Sigmoid colon (tissue), 7 donors: ENCODE results near the gene TNNI3K. TPM values are rescaled to one million over a fixed set of nuclear protein-coding genes. Genes with fewer than 3 reads are reported as not detected.

ENCODE experiments used
- DNase-seq: peaks from one replicate; pipeline ENCODE4 v3.0.0-alpha.2; 2019
- H3K27ac ChIP-seq, 4 donors: fragments of 200-600 bp; sonication (generic); one replicate each; pipeline ENCODE4 v1.5.1; 2016 to 2019; ENCODE audit warnings: mild to moderate bottlenecking in 1 of 4
- H3K27me3 ChIP-seq, 3 donors: fragments of 200-600 bp; sonication (generic); one replicate each; pipeline ENCODE4 v1.5.1; 2019; ENCODE audit warnings: mild to moderate bottlenecking in 1 of 3
- H3K36me3 ChIP-seq, 4 donors: fragments of 200-600 bp; sonication (generic); one replicate each; pipeline ENCODE4 v1.5.1; 2016 to 2019
- H3K4me1 ChIP-seq, 4 donors: fragments of 200-600 bp; sonication (generic); one replicate each; pipeline ENCODE4 v1.5.1; 2017 to 2019
- H3K4me3 ChIP-seq, 4 donors: fragments of 200-600 bp; sonication (generic); one replicate each; pipeline ENCODE4 v1.5.1; 2017 to 2019; ENCODE audit warnings: mild to moderate bottlenecking in 2 of 4, moderate library complexity in 1 of 4
- H3K9me3 ChIP-seq, 4 donors: fragments of 200-600 bp in 3 of 4; sonication (generic) in 3 of 4; one replicate each; pipeline versions ENCODE4 v1.5.1 to v1.6.1; 2013 to 2019
- CTCF ChIP-seq, 4 experiments: fragments of 450-650 bp in 3 of 4; fragments of 200-600 bp in 1 of 4; IDR thresholded peaks; one replicate each; pipeline ENCODE4 v1.5.1; 2016 to 2019; ENCODE audit warnings: antibody characterized with exemption in 4 of 4, mild to moderate bottlenecking in 3 of 4, moderate library complexity in 2 of 4
- EP300 ChIP-seq, 4 donors: sonication (generic); formaldehyde crosslinking; IDR thresholded peaks; one replicate each; pipeline ENCODE4 v1.6.1; 2017; ENCODE audit warnings: antibody characterized with exemption in 4 of 4
- POLR2A ChIP-seq, 2 donors: fragments of 450-650 bp; IDR thresholded peaks; one replicate each; pipeline ENCODE4 v1.6.1; 2016; ENCODE audit warnings: antibody characterized with exemption in 2 of 2, mild to moderate bottlenecking in 2 of 2, moderate library complexity in 2 of 2
- POLR2AphosphoS5 ChIP-seq, 4 donors: sonication (generic); formaldehyde crosslinking; IDR thresholded peaks; one replicate each; pipeline ENCODE4 v1.6.1; 2017; ENCODE audit warnings: antibody characterized with exemption in 4 of 4
- WGBS, 2 donors: extraction: QIAGEN DNeasy Blood & Tissue Kit; methylation state at CpG; one replicate each; pipeline ENCODE4 v1.1.7; 2013; 5-methylcytosine and 5-hydroxymethylcytosine counted together
- intact Hi-C: fragments of 100-400 bp; cut with DNase I; formaldehyde crosslinking; loops from one replicate; pipeline ENCODE4 v1.15.1; 2023
- polyA plus RNA-seq, 3 donors: library from polyadenylated mRNA; stranded (reverse); fragments of 200-250 nt; gene quantifications; one replicate each; pipeline ENCODE4 v1.2.3, GENCODE V29; 2013
- total RNA-seq, 4 donors: library from RNA; depleted of rRNA; stranded (reverse); fragments of >200 nt; gene quantifications; one replicate each; pipeline ENCODE4 v1.1.0, GENCODE V29; 2016
- donor health status: healthy with polysubstance abuse.
- donor health status: Bipolar disorder and iron deficiency.
- donor health status: healthy.

Gene TNNI3K
- total and polyA plus RNA-seq, 7 donors: 0.45 to 6.9 (median 3.8) TPM; not detected in 1

- 62 to 79% methylated on average over 5 of the region's 5 CpGs for WGBS, 2 donors
- H3K27me3 ChIP-seq: no peaks in the 10 kb centered on the region
These were observed 357.6 kb downstream of the TNNI3K start for GRCh38 chr1:74592580-74593355.

More at GRCh38 chr1:74592580-74593355, 357.6 kb downstream of the TNNI3K start:
- Histone ChIP-seq H3K27ac (no peak overlapping the region), H3K4me1 (no peaks in the 10 kb centered on the region), H3K36me3 (no peaks in the 10 kb centered on the region), H3K4me3 (no peak overlapping the region), H3K9me3 (no peaks in the 10 kb centered on the region)
- intact Hi-C loops: no loop called here
- DNase-seq: no peak
- TF ChIP-seq CTCF (IDR thresholded peaks at IDR 0.05) (no peak), EP300 (IDR thresholded peaks at IDR 0.05) (no peak), POLR2A (IDR thresholded peaks at IDR 0.05) (no peak), POLR2AphosphoS5 (IDR thresholded peaks at IDR 0.05) (no peak)

Other genes with a start within 250 kb of the TNNI3K start
- under 1 TPM in 3 of 4 donors, not detected in 1; 0.16 to 0.81 (median 0.36) TPM for gene LRRIQ3, start 37.2 kb upstream of the TNNI3K start, total RNA-seq
- 1 to 10 TPM in 1 of 3 donors, under 1 TPM in 2; 0.23 to 1.2 (median 0.34) TPM for gene LRRIQ3, start 37.2 kb upstream of the TNNI3K start, polyA plus RNA-seq
- 10 to 100 TPM in 3 of 4 donors, 1 to 10 TPM in 1; 8.3 to 20.3 (median 11.3) TPM for gene FPGT, start 37.1 kb upstream of the TNNI3K start, total RNA-seq
- 10 to 100 TPM in 2 of 3 donors, 1 to 10 TPM in 1; 7.4 to 11.1 (median 10.2) TPM for gene FPGT, start 37.1 kb upstream of the TNNI3K start, polyA plus RNA-seq